Activated CD8-positive, alpha-beta memory T cell treated with anti-CD3 and anti-CD28 coated beads, Interleukin-2, amount 50 U/mL, for 48 hours (primary cell): Measurements from ENCODE around the gene CTF1.
A peak's percentile ranks its signal among the peaks of the same experiment; 100 is the strongest.
"Not testable (repeated sequence)": the region's sequence is repeated elsewhere in the genome, so short reads cannot be mapped to it uniquely, and the experiment has no call there.

Experiments
- DNase-seq: peaks from one replicate; pipeline ENCODE4 v3.0.0-alpha.2; 2020

The CTF1 gene

GRCh38 chr16:30896261-30896888 is at the start of gene CTF1:
Gene CTF1 (plus strand): TSS chr16:30896614. CDS start chr16:30896644, 30 bp downstream.
- no peak for DNase-seq

GRCh38 chr16:30846649-30847402 is 49.6 kb upstream of the CTF1 start:
- no peak for DNase-seq

GRCh38 chr16:30850246-30850645 is 46.2 kb upstream of the CTF1 start:
- DNase-seq = no peak

GRCh38 chr16:30853758-30854157 is 42.7 kb upstream of the CTF1 start:
- DNase-seq = no peak

GRCh38 chr16:30858111-30858495 is 38.3 kb upstream of the CTF1 start:
- no peak for DNase-seq

- DNase-seq = no peak
Measured at GRCh38 chr16:30858829-30859423, 37.5 kb upstream of the CTF1 start.

GRCh38 chr16:30860729-30861128 is 35.7 kb upstream of the CTF1 start:
- not testable (repeated sequence) for DNase-seq

- DNase-seq = not testable (repeated sequence)
Measured at GRCh38 chr16:30863178-30863577, 33.2 kb upstream of the CTF1 start.

GRCh38 chr16:30866031-30866430 is 30.4 kb upstream of the CTF1 start:
- no peak for DNase-seq

GRCh38 chr16:30867747-30868146 is 28.7 kb upstream of the CTF1 start:
- DNase-seq = no peak

GRCh38 chr16:30870904-30871303 is 25.5 kb upstream of the CTF1 start:
- no peak for DNase-seq

GRCh38 chr16:30874244-30874820 is 22.1 kb upstream of the CTF1 start:
- no peak for DNase-seq

- DNase-seq = peak; percentile 94
Measured at GRCh38 chr16:30874821-30875717, 21.3 kb upstream of the CTF1 start.

GRCh38 chr16:30875871-30876801 is 20.3 kb upstream of the CTF1 start:
- peak; percentile 70 for DNase-seq

GRCh38 chr16:30876867-30877266 is 19.5 kb upstream of the CTF1 start:
- no peak for DNase-seq

GRCh38 chr16:30882429-30883310 is 13.7 kb upstream of the CTF1 start:
- DNase-seq = no peak

- DNase-seq = no peak
Measured at GRCh38 chr16:30884760-30885159, 11.7 kb upstream of the CTF1 start.

GRCh38 chr16:30885196-30885595 is 11.2 kb upstream of the CTF1 start:
- DNase-seq = no peak

- DNase-seq = no peak
Measured at GRCh38 chr16:30886145-30886544, 10.3 kb upstream of the CTF1 start.

GRCh38 chr16:30887927-30888326 is 8.5 kb upstream of the CTF1 start:
- DNase-seq = no peak
